HepG2 (cell line): ENCODE results near the gene OPRL1. TPM values are rescaled to one million over a fixed set of nuclear protein-coding genes. Genes with fewer than 3 reads are reported as not detected.

Experiments
- ATAC-seq: fragments of 200-7000 bp; cut with Tn5 transposase; 3 replicates; pipeline ENCODE4 v1.9.1; 2020; ENCODE audit warnings: mild to moderate bottlenecking, moderate library complexity
- BruUV-seq: library from RNA; stranded (reverse); fragments of 400-500 nt; replicated peaks from 2 replicates; lab custom pipeline; 2021; lab: Mats Ljungman, UMichigan
- CTCF ChIA-PET: fragments of 300-600 bp; formaldehyde crosslinking; extraction: SDS; loops from one replicate; lab custom pipeline; 2021; ENCODE audit warnings: low total read pairs, inconsistent platforms, low intra/inter-chr PET ratio; lab: Yijun Ruan, JAX
- POLR2A ChIA-PET: fragments of 350-600 bp; sonication (Branson Sonifier 250); formaldehyde crosslinking; loops from one replicate; lab custom pipeline; 2020; ENCODE audit warnings: antibody characterized with exemption, inconsistent platforms; lab: Yijun Ruan, JAX
- DNase-seq: peaks from one replicate; pipeline ENCODE4 v3.0.0-alpha.2; 2015; ENCODE audit warnings: low spot score
- FAIRE-seq: peaks from 3 replicates; lab custom pipeline; 2011; peaks lifted over from hg19 to GRCh38; lab: Jason Lieb, UNC
- H2AFZ ChIP-seq: one replicate; pipeline ENCODE4 v1.6.1; 2011; ENCODE audit warnings: low read length, inconsistent platforms
- H3K27ac ChIP-seq: fragments of 300-600 bp; 3 replicates; pipeline ENCODE4 v1.8.0; 2011; ENCODE audit warnings: mixed run types, mild to moderate bottlenecking, mixed read lengths, low read length, inconsistent platforms; ENCODE audit not compliant: insufficient read depth; ENCODE audit errors: extremely low read length
- H3K27me3 ChIP-seq, 2 experiments: fragments of 200-600 bp in 1 of 2; 2 replicates in 1 of 2; 3 replicates in 1 of 2; pipeline versions ENCODE4 v1.6.0 to v1.8.0; 2011; ENCODE audit warnings: low read length in 2 of 2, mild to moderate bottlenecking in 2 of 2, moderate library complexity in 2 of 2, inconsistent platforms in 1 of 2; ENCODE audit not compliant: insufficient read depth in 2 of 2, control insufficient read depth in 1 of 2
- H3K36me3 ChIP-seq, 2 experiments: fragments of 200-600 bp in 1 of 2; replicated peaks in 1 of 2; 2 replicates in 1 of 2; 3 replicates in 1 of 2; pipeline versions ENCODE4 v1.5.1 to v1.8.0; 2011; ENCODE audit warnings: low read length in 2 of 2, inconsistent platforms in 1 of 2; ENCODE audit not compliant: insufficient read depth in 2 of 2, control insufficient read depth in 1 of 2
- H3K4me1 ChIP-seq: 2 replicates; pipeline ENCODE4 v1.5.1; 2012; ENCODE audit warnings: low read length, inconsistent platforms; ENCODE audit not compliant: insufficient read depth
- H3K4me2 ChIP-seq: 2 replicates; pipeline ENCODE4 v1.6.0; 2011; ENCODE audit warnings: low read depth, low read length, inconsistent platforms
- H3K4me3 ChIP-seq, 3 experiments: fragments of 200-600 bp in 1 of 3; sonication (generic), shearing (Covaris generic) in 1 of 3; replicated peaks in 1 of 3; 2 replicates each; pipeline ENCODE4 v1.5.1; 2011 to 2016; ENCODE audit warnings: low read length in 3 of 3, inconsistent platforms in 2 of 3, low read depth in 2 of 3, mild to moderate bottlenecking in 2 of 3, control low read depth in 1 of 3, mixed read lengths in 1 of 3; ENCODE audit not compliant: insufficient read depth in 1 of 3
- H3K79me2 ChIP-seq: one replicate; pipeline ENCODE4 v1.6.1; 2011; ENCODE audit warnings: low read length, inconsistent platforms; ENCODE audit not compliant: insufficient read depth
- H3K9ac ChIP-seq: 2 replicates; pipeline ENCODE4 v1.6.0; 2011; ENCODE audit warnings: mild to moderate bottlenecking, low read depth, low read length, inconsistent platforms; ENCODE audit not compliant: insufficient read depth
- H3K9me3 ChIP-seq: 2 replicates; pipeline ENCODE4 v1.5.1; 2012; ENCODE audit warnings: mild to moderate bottlenecking, low read length
- H4K20me1 ChIP-seq: 2 replicates; pipeline ENCODE4 v1.6.0; 2011; ENCODE audit warnings: inconsistent platforms, mild to moderate bottlenecking, low read length, moderate library complexity; ENCODE audit not compliant: insufficient read depth
- ATF7 ChIP-seq, 2 experiments: fragments of 450-650 bp in 1 of 2; sonication (generic) in 1 of 2; formaldehyde crosslinking in 1 of 2; IDR thresholded peaks; 2 replicates each; pipeline versions ENCODE4 v1.4.0 to v1.6.1; 2016 to 2020; ENCODE audit warnings: antibody characterized with exemption in 1 of 2, mild to moderate bottlenecking in 1 of 2, missing genetic modification reagents in 1 of 2
- BHLHE40 ChIP-seq: IDR thresholded peaks from 2 replicates; pipeline ENCODE4 v1.6.1; 2011; ENCODE audit warnings: low read length, improper control_type of control experiment
- EEA1 ChIP-seq: sonication (generic); formaldehyde crosslinking; IDR thresholded peaks from 2 replicates; pipeline ENCODE4 v1.5.1; 2020; ENCODE audit warnings: mild to moderate bottlenecking, missing genetic modification reagents, borderline replicate concordance
- FOXA1 ChIP-seq, 2 experiments: fragments of 450-650 bp in 1 of 2; sonication (generic) in 1 of 2; formaldehyde crosslinking in 1 of 2; IDR thresholded peaks; 2 replicates each; pipeline versions ENCODE4 v1.4.0 to v1.6.1; 2016 to 2020; ENCODE audit warnings: missing genetic modification reagents in 1 of 2
- GTF3A ChIP-seq: sonication (generic); formaldehyde crosslinking; conservative IDR thresholded peaks from 2 replicates; pipeline ENCODE4 v1.4.0; 2020; ENCODE audit warnings: mild to moderate bottlenecking, missing genetic modification reagents
- HNF4A ChIP-seq: sonication (generic); formaldehyde crosslinking; IDR thresholded peaks from 2 replicates; pipeline ENCODE4 v1.4.0; 2020; ENCODE audit warnings: missing genetic modification reagents
- HNRNPL ChIP-seq: fragments of 200-400 bp; formaldehyde crosslinking; IDR thresholded peaks from 2 replicates; pipeline ENCODE4 v1.6.1; 2017; ENCODE audit warnings: mild to moderate bottlenecking, low read depth, low read length
- ISX ChIP-seq: sonication (generic); formaldehyde crosslinking; conservative IDR thresholded peaks from 2 replicates; pipeline ENCODE4 v1.5.0; 2020; ENCODE audit warnings: missing genetic modification reagents
- NCOR1 ChIP-seq: fragments of 200-600 bp; sonication (generic); IDR thresholded peaks from 2 replicates; pipeline ENCODE4 v1.7.0; 2017; ENCODE audit warnings: antibody characterized with exemption, low read length, borderline replicate concordance
- PTBP1 ChIP-seq: fragments of 200-400 bp; formaldehyde crosslinking; IDR thresholded peaks from 2 replicates; pipeline ENCODE4 v1.6.1; 2018; ENCODE audit warnings: low read length, low read depth; ENCODE audit not compliant: poor library complexity, severe bottlenecking
- SP140L ChIP-seq: sonication (generic); formaldehyde crosslinking; IDR thresholded peaks from 2 replicates; pipeline ENCODE4 v1.4.0; 2020; ENCODE audit warnings: missing genetic modification reagents, borderline replicate concordance
- XRCC5 ChIP-seq: fragments of 200-400 bp; formaldehyde crosslinking; optimal IDR thresholded peaks from 2 replicates; pipeline ENCODE3; 2017; ENCODE audit warnings: mild to moderate bottlenecking, low read length
- ZNF263 ChIP-seq: sonication (generic); formaldehyde crosslinking; IDR thresholded peaks from 2 replicates; pipeline ENCODE4 v1.4.0; 2020; ENCODE audit warnings: missing genetic modification reagents
- ZNF382 ChIP-seq: sonication (generic); formaldehyde crosslinking; IDR thresholded peaks from 2 replicates; pipeline ENCODE4 v1.5.0; 2020; ENCODE audit warnings: missing genetic modification reagents, mild to moderate bottlenecking, borderline replicate concordance
- ZNF556 ChIP-seq: sonication (generic); formaldehyde crosslinking; IDR thresholded peaks from 2 replicates; pipeline ENCODE4 v1.4.0; 2020; ENCODE audit warnings: mild to moderate bottlenecking, missing genetic modification reagents, borderline replicate concordance
- ZNF781 ChIP-seq: sonication (generic); formaldehyde crosslinking; IDR thresholded peaks from 2 replicates; pipeline ENCODE4 v1.5.1; 2020; ENCODE audit warnings: borderline replicate concordance, mild to moderate bottlenecking, missing genetic modification reagents; ENCODE audit errors: not compliant biosample characterization
- ZNF839 ChIP-seq: sonication (generic); formaldehyde crosslinking; IDR thresholded peaks from 2 replicates; pipeline ENCODE4 v1.4.0; 2020; ENCODE audit warnings: missing genetic modification reagents, mild to moderate bottlenecking, borderline replicate concordance
- WGBS: methylation state at CpG from one replicate; pipeline ENCODE4 v1.1.6; 2017; ENCODE audit warnings: low lambda C conversion rate; 5-methylcytosine and 5-hydroxymethylcytosine counted together
- in situ Hi-C: cut with HindIII; loops from 2 replicates; pipeline ENCODE4 v1.10.0; 2017; ENCODE audit warnings: low pct_unique_long_range_greater_than_20kb; ENCODE audit not compliant: extremely low pct_ligation_motif_present
- intact Hi-C: fragments of 100-400 bp; cut with micrococcal nuclease; formaldehyde crosslinking; loops from one replicate; pipeline ENCODE4 v1.10.0; 2022; ENCODE audit not compliant: unreplicated experiment
- polyA plus RNA-seq, 8 experiments: library from polyadenylated mRNA; depleted of rRNA in 3 of 8; stranded (reverse) in 7 of 8; unstranded in 1 of 8; fragments of >200 nt; fragmentation: Illumina TruSeq in 4 of 8; extraction: Trizol in 4 of 8; gene quantifications; 2 replicates each; pipeline versions ENCODE4 v1.2.1 to v1.2.3, GENCODE V29; 2011 to 2016; ENCODE audit warnings: low read depth in 4 of 8, missing spikeins in 1 of 8, mixed read lengths in 1 of 8; ENCODE audit not compliant: insufficient read depth in 1 of 8
- total RNA-seq, 5 experiments: library from RNA; depleted of rRNA; stranded (reverse); fragments of >200 nt; fragmentation: Illumina TruSeq; extraction: Trizol; gene quantifications; 2 replicates each; pipeline ENCODE4 v1.2.3, GENCODE V29; 2016; ENCODE audit warnings: low read depth in 1 of 5
- TF ChIP-seq, protein P1 (sequence below): sonication (generic); formaldehyde crosslinking; IDR thresholded peaks from 2 replicates; pipeline ENCODE4 v1.5.0; 2020; ENCODE audit warnings: mild to moderate bottlenecking, missing genetic modification reagents
- TF ChIP-seq, protein P2 (sequence below): IDR thresholded peaks from 2 replicates; pipeline ENCODE4 v1.6.1; 2016
- TF ChIP-seq, protein P3 (sequence below): sonication (generic); formaldehyde crosslinking; IDR thresholded peaks from 2 replicates; pipeline ENCODE4 v1.5.0; 2020; ENCODE audit warnings: missing genetic modification reagents

Gene OPRL1
- total and polyA plus RNA-seq, 2 of the 13 experiments (the other 11 are each of a cell fraction or from before 2014, with no cell fraction given) = 0.35 to 0.71 TPM

- BruUV-seq = no TSS peak
- Histone ChIP-seq H4K20me1 (no peaks in the 10 kb centered on the region), H3K4me2 (peak overlapping the region; percentile 98), H3K9ac (peak overlapping the region; percentile 79; the same call in 1 of the 2 replicates), H3K27ac (no peak overlapping the region), H3K79me2 (peaks cover 4% of the 10 kb centered on the region), H3K9me3 (no peaks in the 10 kb centered on the region), H3K36me3 (no peaks in the 10 kb centered on the region), H2AFZ (no peak overlapping the region), H3K4me1 (peaks cover 69% of the 10 kb centered on the region), H3K27me3 (no peaks in the 10 kb centered on the region; a peak in 1 of 5 replicates), H3K4me3 (peak overlapping the region in 2 of 3 experiments; percentile 77 to 88; a peak in 3 of 6 replicates)
- in situ Hi-C loops = no loop called here
- DNase-seq (no peak), ATAC-seq (no peak), FAIRE-seq (no peak)
- CTCF ChIA-PET = no interaction called here
- POLR2A ChIA-PET = interaction anchor here (0.6 to 9.4 kb wide), 8 partner anchors 10 to 393 kb away, joined by 3 to 252 read pairs (median 6); partner anchors contain the start of genes C20orf204, OPRL1, PRPF6 and RGS19
- 33% methylated on average over 14 of the region's 15 CpGs for WGBS
- intact Hi-C loops = no loop called here
- no peak for TF ChIP-seq ISX
- TF ChIP-seq, protein P1, sequence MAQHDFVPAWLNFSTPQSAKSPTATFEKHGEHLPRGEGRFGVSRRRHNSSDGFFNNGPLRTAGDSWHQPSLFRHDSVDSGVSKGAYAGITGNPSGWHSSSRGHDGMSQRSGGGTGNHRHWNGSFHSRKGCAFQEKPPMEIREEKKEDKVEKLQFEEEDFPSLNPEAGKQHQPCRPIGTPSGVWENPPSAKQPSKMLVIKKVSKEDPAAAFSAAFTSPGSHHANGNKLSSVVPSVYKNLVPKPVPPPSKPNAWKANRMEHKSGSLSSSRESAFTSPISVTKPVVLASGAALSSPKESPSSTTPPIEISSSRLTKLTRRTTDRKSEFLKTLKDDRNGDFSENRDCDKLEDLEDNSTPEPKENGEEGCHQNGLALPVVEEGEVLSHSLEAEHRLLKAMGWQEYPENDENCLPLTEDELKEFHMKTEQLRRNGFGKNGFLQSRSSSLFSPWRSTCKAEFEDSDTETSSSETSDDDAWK (CRISPR knock-in tag) = no peak
- TF ChIP-seq, protein P2, sequence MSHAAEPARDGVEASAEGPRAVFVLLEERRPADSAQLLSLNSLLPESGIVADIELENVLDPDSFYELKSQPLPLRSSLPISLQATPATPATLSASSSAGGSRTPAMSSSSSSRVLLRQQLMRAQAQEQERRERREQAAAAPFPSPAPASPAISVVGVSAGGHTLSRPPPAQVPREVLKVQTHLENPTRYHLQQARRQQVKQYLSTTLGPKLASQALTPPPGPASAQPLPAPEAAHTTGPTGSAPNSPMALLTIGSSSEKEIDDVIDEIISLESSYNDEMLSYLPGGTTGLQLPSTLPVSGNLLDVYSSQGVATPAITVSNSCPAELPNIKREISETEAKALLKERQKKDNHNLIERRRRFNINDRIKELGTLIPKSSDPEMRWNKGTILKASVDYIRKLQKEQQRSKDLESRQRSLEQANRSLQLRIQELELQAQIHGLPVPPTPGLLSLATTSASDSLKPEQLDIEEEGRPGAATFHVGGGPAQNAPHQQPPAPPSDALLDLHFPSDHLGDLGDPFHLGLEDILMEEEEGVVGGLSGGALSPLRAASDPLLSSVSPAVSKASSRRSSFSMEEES = no peak
- no peak for TF ChIP-seq SP140L (CRISPR knock-in tag)
- TF ChIP-seq ZNF556 = 0 out of 2 replicates have a peak, but pooled peaks have one; percentile 68
- TF ChIP-seq, protein P3, sequence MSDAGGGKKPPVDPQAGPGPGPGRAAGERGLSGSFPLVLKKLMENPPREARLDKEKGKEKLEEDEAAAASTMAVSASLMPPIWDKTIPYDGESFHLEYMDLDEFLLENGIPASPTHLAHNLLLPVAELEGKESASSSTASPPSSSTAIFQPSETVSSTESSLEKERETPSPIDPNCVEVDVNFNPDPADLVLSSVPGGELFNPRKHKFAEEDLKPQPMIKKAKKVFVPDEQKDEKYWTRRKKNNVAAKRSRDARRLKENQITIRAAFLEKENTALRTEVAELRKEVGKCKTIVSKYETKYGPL = no peak
- TF ChIP-seq XRCC5 = peak; percentile 16
- TF ChIP-seq ZNF781 (CRISPR knock-in tag) = peak; percentile 25
- peak; percentile 84 for TF ChIP-seq ZNF263 (CRISPR knock-in tag)
- no peak for TF ChIP-seq ATF7 (IDR thresholded peaks at IDR 0.05)
- 0 out of 2 replicates have a peak, but pooled peaks have one; percentile 48 for TF ChIP-seq ATF7 (CRISPR knock-in tag; IDR thresholded peaks at IDR 0.05)
- TF ChIP-seq HNRNPL = peak; percentile 75
- TF ChIP-seq BHLHE40 = 0 out of 2 replicates have a peak, but pooled peaks have one; percentile 16
- TF ChIP-seq NCOR1 = no peak
- TF ChIP-seq HNF4A (CRISPR knock-in tag) = no peak
- TF ChIP-seq ZNF839 (CRISPR knock-in tag) = peak; percentile 24; the same call in 1 of the 2 replicates
- 0 out of 2 replicates have a peak, but pooled peaks have one; percentile 28 for TF ChIP-seq GTF3A (CRISPR knock-in tag)
- no peak for TF ChIP-seq ZNF382
- peak; percentile 35 for TF ChIP-seq PTBP1
- TF ChIP-seq EEA1 (CRISPR knock-in tag) = 0 out of 2 replicates have a peak, but pooled peaks have one; percentile 43
- no peak for TF ChIP-seq FOXA1 (IDR thresholded peaks at IDR 0.05)
- TF ChIP-seq FOXA1 (CRISPR knock-in tag; IDR thresholded peaks at IDR 0.05) = no peak
Observed at GRCh38 chr20:64051561-64052325, 28.1 kb upstream of the OPRL1 start.
